HepG2 (cell line): ENCODE data around the gene STMN3.

Source experiments
- CTCF ChIP-seq: sonication (generic); formaldehyde crosslinking; IDR thresholded peaks from 2 replicates; pipeline ENCODE4 v1.5.0; 2020; ENCODE audit warnings: mild to moderate bottlenecking, missing genetic modification reagents, moderate library complexity
- HMGXB3 ChIP-seq: sonication (generic); formaldehyde crosslinking; IDR thresholded peaks from 2 replicates; pipeline ENCODE4 v1.4.0; 2020; ENCODE audit warnings: missing genetic modification reagents, borderline replicate concordance
- MAFK ChIP-seq, 2 experiments: IDR thresholded peaks in 1 of 2; conservative IDR thresholded peaks in 1 of 2; 2 replicates each; pipeline ENCODE4 v1.6.1; 2011; ENCODE audit warnings: improper control_type of control experiment in 2 of 2, low read length in 2 of 2
- MIER3 ChIP-seq: IDR thresholded peaks from 2 replicates; pipeline ENCODE4 v1.6.1; 2016; ENCODE audit warnings: missing compliant biosample characterization, borderline replicate concordance
- MTF1 ChIP-seq: sonication (generic); formaldehyde crosslinking; IDR thresholded peaks from 2 replicates; pipeline ENCODE4 v1.5.0; 2020; ENCODE audit warnings: missing genetic modification reagents
- NFE2L2 ChIP-seq: fragments of 150-350 bp; IDR thresholded peaks from 2 replicates; pipeline ENCODE4 v1.6.1; 2014; ENCODE audit warnings: low read length
- NR2F2 ChIP-seq: IDR thresholded peaks from 2 replicates; pipeline ENCODE4 v1.6.1; 2012; ENCODE audit warnings: low read depth, inconsistent platforms, borderline replicate concordance
- PPARG ChIP-seq: conservative IDR thresholded peaks from 2 replicates; pipeline ENCODE4 v1.6.1; 2016; ENCODE audit warnings: missing biosample characterization, missing genetic modification reagents
- TBL1XR1 ChIP-seq: fragments of 150-350 bp; IDR thresholded peaks from 2 replicates; pipeline ENCODE4 v1.6.1; 2014; ENCODE audit warnings: borderline replicate concordance, low read length; ENCODE audit not compliant: partially characterized antibody
- TGIF2 ChIP-seq: IDR thresholded peaks from 2 replicates; pipeline ENCODE4 v1.6.1; 2016; ENCODE audit warnings: control low read depth, missing compliant biosample characterization
- ZBTB26 ChIP-seq: IDR thresholded peaks from 2 replicates; pipeline ENCODE4 v1.6.1; 2016; ENCODE audit warnings: missing compliant biosample characterization, missing genetic modification reagents, borderline replicate concordance
- ZNF589 ChIP-seq: sonication (generic); formaldehyde crosslinking; conservative IDR thresholded peaks from 2 replicates; pipeline ENCODE4 v1.8.0; 2022; ENCODE audit warnings: mild to moderate bottlenecking, moderate library complexity, missing genetic modification reagents

- TF ChIP-seq CTCF (CRISPR knock-in tag) (no peak; the same call in none of the 2 replicates), TBL1XR1 (peak; percentile 21), ZNF589 (CRISPR knock-in tag) (peak; percentile 98), ZBTB26 (CRISPR knock-in tag) (peak; percentile 78; the same call in 1 of the 2 replicates), NR2F2 (no peak), MAFK (conservative IDR thresholded peaks at IDR 0.05 in 1 of 2, IDR thresholded peaks at IDR 0.05 in 1 of 2; ENCODE audit: low read length in 2 of 2) (no peak), TGIF2 (CRISPR knock-in tag) (peak; percentile 85), HMGXB3 (CRISPR knock-in tag) (peak; percentile 79; the same call in 1 of the 2 replicates), NFE2L2 (no peak), MTF1 (CRISPR knock-in tag) (peak; percentile 86), PPARG (CRISPR knock-in tag) (peak; percentile 64; the same call in 1 of the 2 replicates), MIER3 (0 out of 2 replicates have a peak, but pooled peaks have one; percentile 82)
Measured at GRCh38 chr20:63627129-63627750, 26.0 kb downstream of the STMN3 start.
